ELR (cell line): ENCODE measurements around the gene CCDC9B.

Experiments used
- DNase-seq: peaks from one replicate; pipeline ENCODE4 v3.0.0-alpha.2; 2015; ENCODE audit warnings: low read depth

Gene CCDC9B

DNA sequence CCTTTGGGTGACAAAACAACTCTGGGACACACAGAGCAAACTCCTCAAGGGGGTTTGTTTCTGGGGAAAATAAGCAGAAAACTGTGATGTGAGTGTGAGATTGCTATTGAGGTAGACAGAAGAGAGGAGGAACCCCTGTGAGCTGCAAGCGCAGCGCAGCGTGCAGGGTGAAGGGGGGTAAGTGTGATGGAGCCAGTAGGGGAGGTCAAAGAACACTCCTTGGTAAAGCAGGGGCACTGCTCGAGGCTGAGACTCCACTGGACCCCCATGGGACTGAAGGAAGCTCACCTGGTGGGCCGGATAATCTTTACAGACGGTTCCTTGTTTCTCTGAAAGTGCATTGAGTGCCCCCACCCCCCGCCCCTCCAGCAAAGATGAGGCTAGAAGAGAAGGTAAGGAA, 9.7 kb downstream of the CCDC9B start:
- DNase-seq, result no peak

DNA sequence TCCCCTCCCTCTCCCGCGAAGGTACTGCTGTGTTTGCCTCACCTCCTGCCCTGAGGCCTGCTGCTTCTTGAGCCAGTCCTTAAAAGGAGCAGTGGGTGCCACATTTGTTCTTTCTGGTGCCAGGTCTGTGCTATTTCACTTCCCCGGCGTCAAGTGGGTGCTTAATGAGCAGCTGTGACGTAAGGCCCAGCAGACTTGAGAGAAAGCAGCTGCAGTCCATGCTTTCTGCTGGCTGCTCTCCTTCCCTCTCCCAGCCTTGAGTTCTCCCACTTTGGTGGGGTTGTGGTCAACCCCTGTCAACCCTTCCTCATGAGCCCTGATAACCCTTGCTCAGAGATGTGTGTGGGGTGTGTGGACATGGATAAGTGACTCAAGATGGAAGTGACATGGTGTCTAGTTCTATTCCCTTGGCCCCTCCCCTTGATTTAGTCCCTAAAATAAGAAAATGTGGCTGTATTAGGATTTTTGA, 10.3 kb downstream of the CCDC9B start:
- no peak for DNase-seq

DNA sequence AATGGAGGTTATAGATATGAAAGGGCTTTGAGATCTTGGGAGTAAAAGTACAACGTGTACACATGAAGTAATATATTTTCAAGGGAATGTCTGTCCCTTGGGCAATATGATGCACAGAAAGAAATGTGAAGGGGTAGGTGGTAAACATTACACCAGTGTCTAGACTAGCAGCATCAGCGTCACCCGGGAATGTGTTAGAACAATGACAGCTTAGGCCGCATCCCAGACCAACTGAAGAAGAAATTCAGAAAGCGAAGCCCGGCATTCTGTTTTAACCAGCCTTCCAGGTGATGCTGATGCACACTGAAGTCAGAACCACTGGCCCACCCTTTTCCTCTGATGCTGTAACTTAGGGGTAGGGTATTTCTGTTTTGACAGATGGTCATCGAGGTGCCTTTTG, 10.9 kb downstream of the CCDC9B start:
- no peak for DNase-seq

DNA sequence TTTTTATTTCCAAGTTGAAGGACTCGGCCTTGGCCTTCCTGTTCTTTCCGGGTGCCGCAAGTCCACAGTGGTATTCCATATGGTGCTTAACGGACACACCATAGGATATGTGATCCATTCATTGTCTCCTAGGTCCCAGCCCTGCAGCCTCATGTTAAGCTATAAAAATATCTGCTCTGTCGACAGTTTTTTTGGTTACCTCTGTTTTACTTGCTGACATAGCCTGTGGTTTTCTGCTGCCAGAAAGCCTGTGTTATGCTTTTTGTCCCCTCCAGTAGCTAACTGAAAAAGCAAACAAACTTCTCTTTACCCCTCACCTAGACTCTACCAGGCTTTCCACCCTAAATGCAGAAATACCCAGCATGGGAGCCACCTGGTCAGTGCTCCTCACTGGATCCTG, 12.0 kb downstream of the CCDC9B start:
- no peak for DNase-seq

DNA sequence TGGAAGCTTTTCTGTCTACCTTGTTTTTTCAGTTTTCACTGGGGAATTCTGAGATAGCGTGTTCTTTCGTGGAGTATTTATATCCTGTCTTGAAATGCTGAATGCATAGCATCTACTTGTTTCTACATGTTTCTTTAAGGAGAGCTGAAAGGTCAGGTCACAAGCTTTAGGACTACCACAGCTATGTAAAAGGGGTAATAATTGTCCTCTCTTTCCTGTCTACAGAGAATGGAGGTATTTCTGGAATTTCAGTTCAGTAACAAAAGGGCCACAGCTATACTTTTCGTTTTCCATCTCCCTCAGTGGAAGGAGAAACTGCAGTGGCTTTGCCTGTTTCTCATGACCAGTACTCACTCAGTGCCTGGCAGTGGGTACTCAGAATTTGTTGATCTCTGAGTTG, 12.6 kb downstream of the CCDC9B start:
- DNase-seq, result no peak

- DNase-seq, result no peak
These were observed 13.3 kb downstream of the CCDC9B start for GRCh38 chr15:40327457-40327856.

DNA sequence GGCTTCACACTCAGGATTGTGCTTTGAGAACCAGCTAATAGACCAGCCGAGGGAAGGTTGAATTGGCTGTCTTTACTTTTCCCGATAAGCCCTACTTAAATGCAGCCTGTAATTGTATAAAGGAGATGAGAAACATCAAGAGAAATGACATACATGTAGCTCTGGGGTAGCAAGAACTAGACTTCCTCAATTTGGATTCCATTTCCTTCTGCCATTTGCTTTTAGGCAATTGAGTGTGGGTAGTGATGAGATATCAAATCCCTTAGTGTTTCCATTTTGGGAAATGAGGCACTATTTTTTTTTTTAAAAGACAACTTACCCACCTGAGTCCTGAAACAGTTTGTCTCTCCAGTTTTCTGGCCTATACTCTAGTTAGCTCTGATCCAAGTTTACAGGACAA, 15.0 kb downstream of the CCDC9B start:
- DNase-seq, result no peak

DNA sequence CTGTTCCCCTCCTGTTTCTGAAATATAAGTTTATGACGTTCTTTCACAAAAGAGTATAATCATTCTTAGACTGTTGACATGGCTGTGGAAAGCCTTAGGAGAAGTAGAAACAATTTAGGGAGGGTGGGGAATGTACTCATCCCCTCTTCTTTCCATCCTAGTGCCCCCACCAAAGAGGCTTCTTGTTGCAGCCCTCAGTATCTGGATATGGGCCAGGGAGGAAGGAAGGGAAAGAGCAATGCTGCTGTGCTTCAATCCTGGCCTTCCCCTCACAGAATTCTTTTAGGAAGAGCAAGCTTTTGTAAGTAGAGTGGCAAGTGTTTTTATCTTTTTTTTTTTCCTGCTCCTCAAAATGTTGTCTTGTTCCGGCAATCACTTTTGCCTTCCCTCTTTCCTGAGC, 15.6 kb downstream of the CCDC9B start:
- DNase-seq, result no peak

DNA sequence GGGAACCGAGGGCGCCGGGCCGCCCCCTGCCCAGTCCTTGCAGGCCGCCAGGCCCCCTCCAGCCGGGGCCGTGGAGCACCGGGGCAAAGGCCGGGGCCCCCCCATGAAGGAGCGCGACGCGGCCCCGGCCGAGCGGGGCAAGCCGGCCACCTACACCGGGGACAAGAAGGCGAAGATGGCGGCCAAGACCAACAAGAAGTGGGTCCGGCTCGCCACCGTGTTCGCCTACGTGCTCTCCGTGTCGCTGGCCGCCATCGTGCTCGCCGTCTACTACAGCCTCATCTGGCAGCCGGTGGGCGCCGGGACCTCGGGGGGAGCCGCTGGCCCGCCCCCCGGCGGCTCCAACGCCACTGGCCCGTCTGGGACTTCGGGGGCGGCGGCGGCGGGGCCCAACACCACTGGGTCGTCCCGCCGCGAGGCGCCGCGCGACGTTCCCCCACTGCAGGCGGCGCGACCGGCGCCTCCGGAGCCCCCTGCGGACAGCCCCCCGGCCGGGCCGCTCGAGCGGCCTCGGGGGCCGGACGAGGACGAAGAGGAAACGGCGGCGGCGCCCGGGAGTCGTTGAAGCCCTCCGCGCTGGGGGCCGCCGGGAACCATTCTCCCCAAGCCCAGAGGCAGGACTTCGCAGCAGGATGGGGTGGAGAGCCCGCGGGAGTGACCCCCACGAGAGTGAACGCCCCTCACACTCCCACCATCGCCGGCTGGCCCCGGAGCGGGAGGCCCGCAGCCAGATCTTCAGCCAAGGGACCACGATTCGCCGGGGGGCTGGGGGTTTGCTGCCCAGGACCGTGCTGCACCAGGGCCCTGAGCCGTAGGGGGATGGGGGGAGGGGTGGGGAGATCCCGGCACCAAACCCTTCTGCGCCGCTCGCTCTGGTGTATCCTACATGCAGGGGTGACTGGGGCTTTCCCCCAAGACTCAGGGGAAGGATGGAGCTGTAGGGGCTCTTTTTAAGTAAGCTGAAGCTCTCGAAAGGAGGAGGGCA, 16.5 kb downstream of the CCDC9B start:
- no peak for DNase-seq

- DNase-seq, result peak; percentile 92
These were observed 17.3 kb downstream of the CCDC9B start, which contains the start of gene INAFM2 for GRCh38 chr15:40323239-40323952. INAFM2 (plus strand) TSS chr15:40323692; CDS start chr15:40324056, 364 bp downstream.

DNA sequence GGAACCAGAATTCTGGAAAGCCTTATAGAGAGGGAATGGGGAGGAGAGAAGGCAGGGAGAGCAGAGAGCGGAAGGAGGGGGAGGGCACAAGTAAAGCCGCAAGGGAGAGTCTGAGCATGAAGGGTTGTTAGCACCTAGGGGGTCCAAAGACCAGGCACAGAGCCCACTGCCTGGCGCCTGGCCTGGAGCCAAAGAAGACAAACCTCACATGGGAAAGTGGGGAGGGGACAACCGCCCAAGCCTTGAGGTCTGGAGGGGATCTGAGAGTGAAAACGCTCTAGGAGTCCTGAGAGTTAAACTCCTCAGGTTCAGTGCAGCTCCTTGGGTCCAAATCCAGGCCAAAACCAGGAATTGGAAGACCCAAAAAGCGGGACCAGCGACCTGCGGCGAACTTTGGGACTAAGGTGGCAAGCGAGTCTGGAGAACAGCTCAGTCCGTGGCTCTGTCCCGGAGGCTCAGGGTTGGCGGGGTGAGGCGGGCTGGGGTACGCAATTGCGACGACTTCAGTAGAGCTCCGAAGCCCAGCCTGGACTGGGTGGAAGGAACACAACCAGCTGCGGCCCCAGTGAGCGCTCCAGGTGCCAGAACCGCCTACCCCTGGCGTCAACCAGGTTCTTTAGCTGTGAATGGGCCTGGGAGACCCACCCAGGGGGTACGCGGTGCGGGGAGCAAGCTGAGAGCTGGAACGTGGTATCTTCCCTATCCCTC, 18.1 kb downstream of the CCDC9B start:
- no peak for DNase-seq

- peak; percentile 79 for DNase-seq
These were observed 19.8 kb downstream of the CCDC9B start for GRCh38 chr15:40320931-40321371.

DNA sequence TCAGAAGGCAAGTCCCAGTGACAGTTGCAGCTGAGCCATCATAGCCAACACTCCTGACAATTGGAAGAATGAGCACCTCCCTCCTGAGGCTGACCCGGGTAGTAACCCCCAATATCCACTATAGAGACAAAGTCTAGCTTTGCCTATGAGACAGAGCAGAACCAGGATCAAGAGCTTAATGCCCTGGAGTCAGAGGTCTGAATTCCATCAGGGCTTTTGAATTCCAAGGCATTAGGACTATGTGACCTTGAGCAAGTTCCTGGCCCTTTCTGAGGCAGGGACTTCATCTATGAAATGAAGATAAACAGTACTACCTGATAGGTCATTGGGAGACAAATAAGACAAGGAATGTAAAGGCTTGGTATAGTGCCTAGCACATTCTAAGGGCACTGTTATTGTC, 20.3 kb downstream of the CCDC9B start:
- no peak for DNase-seq

DNA sequence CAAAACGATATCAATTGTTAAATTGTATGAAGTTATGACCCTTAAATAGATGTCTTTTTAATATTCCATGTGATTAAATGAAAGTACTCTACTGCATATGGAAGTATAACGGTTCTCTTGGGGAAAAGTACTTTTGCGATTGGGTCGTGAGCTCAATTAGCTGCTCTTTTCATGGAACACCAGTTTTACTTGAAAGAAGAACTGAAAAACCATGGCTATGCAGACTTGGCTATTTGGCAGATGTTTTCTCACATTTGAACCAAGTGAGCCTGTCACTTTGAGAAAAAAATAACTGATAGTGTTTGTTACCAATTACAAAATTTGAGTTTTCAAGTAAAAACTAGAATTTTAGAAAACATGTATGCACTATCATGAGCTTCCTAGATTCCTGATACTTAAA, 23.2 kb downstream of the CCDC9B start:
- no peak for DNase-seq

GRCh38 chr15:40316931-40317330, 23.8 kb downstream of the CCDC9B start:
- DNase-seq, result no peak

DNA sequence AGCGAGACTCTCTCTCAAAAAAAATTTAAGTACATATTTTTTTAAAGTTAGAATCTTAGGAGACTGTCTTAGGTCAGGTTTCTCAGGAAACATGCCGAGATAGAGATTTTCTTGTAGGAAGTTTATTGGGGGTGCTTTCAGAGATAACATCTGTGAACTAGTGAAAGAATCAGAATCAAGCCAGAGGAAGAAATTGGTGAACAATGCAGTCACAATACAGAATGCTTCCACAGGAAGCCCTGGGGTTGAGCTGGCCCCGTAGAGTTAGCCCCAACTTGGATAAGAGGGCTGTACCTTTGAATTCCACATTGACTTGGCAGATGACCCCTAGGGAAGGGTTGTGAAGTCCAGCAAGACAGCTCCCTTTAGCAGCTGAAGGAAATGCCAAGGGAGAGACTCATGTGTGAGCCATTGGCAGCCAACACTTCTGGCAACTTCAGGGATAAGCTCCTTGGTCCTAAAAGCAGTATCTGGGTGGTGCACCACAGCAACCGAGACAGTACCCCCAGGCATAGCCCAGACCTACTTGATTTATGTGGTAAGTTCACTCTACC, 25.9 kb downstream of the CCDC9B start:
- peak; percentile 87 for DNase-seq

GRCh38 chr15:40313531-40314398, 27.0 kb downstream of the CCDC9B start:
- no peak for DNase-seq

GRCh38 chr15:40312370-40313158, 28.2 kb downstream of the CCDC9B start:
- DNase-seq, result no peak

DNA sequence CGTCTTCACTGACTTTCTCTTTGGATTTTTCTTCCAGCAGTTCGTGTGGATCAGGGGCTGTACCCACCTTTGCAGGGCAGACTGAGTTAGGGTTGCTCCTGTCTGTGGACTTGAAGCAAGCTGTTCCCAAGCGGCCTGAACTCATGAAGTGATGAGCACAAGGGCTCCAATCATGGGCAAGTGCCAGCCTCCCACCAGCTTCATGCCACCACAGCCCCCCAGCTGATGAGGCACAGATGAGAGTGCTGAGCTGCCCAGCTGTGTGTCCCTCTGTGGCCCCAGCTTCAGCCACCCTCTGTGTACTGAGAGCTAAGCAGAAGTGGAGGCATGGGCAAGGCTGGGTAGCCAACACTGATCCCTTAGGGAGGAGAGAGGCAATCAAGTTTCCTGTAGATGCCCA, 29.7 kb downstream of the CCDC9B start:
- DNase-seq, result no peak
